Activated naive CD4-positive, alpha-beta T cell treated with anti-CD3 and anti-CD28 coated beads, Interleukin-2, amount 10 ng/mL, durations not matched to agents 7 days and 5 days (primary cell): ENCODE measurements around the gene MFSD6L.
"Not testable (repeated sequence)": the region's sequence is repeated elsewhere in the genome, so short reads cannot be mapped to it uniquely, and the experiment has no call there.

Source experiments
- CTCF ChIA-PET: fragments of 350-600 bp; sonication (Branson Sonifier 250); formaldehyde crosslinking; loops from one replicate; lab custom pipeline; 2021; ENCODE audit warnings: antibody characterized with exemption; lab: Charles Lee
- DNase-seq: peaks from one replicate; pipeline ENCODE4 v3.0.0-alpha.2; 2020
- H3K27ac Mint-ChIP-seq: one replicate; pipeline ENCODE4 v1.8.0; 2021; ENCODE audit warnings: mild to moderate bottlenecking, moderate library complexity, mixed read lengths
- H3K27me3 Mint-ChIP-seq: one replicate; pipeline ENCODE4 v1.8.0; 2021; ENCODE audit warnings: mild to moderate bottlenecking, mixed read lengths
- H3K36me3 Mint-ChIP-seq: one replicate; pipeline ENCODE4 v1.8.0; 2021; ENCODE audit warnings: mixed read lengths
- H3K4me1 Mint-ChIP-seq: one replicate; pipeline ENCODE4 v1.8.0; 2021; ENCODE audit warnings: mixed read lengths
- H3K4me3 Mint-ChIP-seq: one replicate; pipeline ENCODE4 v1.8.0; 2021; ENCODE audit warnings: mild to moderate bottlenecking, moderate library complexity, mixed read lengths
- H3K9me3 Mint-ChIP-seq: one replicate; pipeline ENCODE4 v1.8.0; 2021; ENCODE audit warnings: mixed read lengths

MFSD6L gene

DNA sequence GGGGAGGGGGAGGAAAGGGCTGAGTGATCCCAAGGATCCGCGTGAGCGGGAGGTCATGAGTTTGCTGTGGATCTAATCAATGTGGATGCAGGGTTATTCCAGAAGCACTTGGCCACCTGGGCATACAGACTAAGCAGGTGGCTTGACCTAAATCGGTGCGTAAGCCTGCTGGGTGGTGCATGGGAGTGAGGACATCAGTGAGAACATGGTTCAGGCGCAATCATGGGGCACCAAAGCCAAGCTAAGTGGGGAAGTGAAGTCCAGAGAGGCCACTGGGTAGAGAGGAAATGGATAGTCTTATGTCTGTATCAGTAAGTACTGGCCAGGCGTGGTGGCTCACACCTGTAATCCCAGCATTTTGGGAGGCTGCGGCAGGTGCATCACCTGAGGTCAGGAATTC is 18.9 kb upstream of the MFSD6L start:
- no peaks in the 10 kb centered on the region for H3K4me1 Mint-ChIP-seq
- peaks cover 12% of the 10 kb centered on the region for H3K36me3 Mint-ChIP-seq
- CTCF ChIA-PET = no interaction called here

DNA sequence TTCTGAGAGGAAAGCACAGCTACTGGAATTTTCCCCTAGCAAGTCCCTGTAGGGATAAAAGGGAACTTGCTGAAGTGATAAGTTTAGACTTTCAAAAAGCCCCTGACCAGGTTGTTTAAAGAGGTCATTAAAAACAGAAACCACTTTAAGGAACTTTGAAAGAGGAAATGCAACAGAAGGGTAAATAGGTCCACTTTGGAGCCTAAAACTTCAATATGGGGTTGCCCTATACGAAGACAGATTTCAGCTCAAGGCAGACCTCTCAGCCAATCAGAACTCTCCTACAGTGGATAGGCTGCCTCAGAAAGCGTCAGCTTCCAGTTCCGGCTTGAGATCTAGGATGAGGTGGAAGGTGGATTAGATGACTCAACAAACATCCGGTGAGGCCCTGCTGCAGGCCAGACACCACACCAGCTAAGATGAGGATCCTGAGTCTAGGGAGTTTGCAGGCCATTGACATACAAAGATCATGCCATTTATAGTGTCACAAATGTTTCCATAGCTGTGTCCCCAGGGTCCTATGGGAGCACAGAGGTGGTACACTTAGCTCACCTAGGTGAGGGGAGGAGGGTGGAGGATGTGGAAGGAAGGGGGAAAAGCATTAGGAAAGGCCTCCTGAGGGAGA is 7.9 kb upstream of the MFSD6L start:
- no peak for DNase-seq
- Mint-ChIP-seq H3K27ac (no peak overlapping the region), H3K4me3 (no peak overlapping the region), H3K36me3 (peaks cover 20% of the 10 kb centered on the region), H3K27me3 (peaks cover 22% of the 10 kb centered on the region), H3K4me1 (peaks cover 6% of the 10 kb centered on the region), H3K9me3 (peaks cover 9% of the 10 kb centered on the region)
- CTCF ChIA-PET = interaction anchor here (3.2 kb wide), 1 partner anchor 21 kb away, joined by 10 read pairs; no protein-coding TSS in a partner anchor

More for the DNA sequence above, 18.9 kb upstream of the MFSD6L start:
- Mint-ChIP-seq H3K27me3 (peaks cover 32% of the 10 kb centered on the region), H3K4me3 (no peak overlapping the region), H3K27ac (no peak overlapping the region), H3K9me3 (peaks cover 4% of the 10 kb centered on the region)
- DNase-seq = no peak

DNA sequence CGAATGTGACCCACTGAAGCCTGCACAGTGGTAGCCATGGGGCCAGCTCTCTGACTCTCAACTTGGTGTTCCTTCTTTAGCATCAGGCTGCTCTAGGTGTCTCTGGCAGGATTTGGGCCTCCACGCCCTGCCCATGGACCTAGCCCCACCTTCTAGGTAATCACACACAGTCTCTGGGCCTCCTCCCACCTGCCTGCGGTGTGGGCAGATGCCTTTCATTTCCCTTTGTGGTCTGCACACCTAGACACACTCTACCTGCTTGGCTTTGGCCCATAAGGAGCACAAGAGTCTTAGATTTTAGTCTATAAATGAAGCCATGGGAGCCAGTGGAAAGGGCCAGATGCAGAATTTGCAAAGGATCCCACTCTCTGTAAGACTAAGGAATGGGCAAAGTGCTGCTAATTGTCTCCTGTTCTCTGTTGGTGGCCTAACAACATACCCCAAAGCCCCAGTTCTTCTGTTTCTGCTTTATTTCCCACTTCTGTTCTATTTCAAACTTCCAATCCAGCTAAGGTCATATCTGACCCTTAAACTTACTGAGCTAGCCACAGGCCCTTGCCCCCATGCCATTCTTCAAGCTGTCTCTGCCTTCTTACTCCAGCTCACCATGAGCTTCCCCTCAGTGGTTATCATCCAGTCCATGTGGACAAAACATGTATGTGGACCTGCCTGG is 7.2 kb upstream of the MFSD6L start:
- no peak overlapping the region for H3K4me3 Mint-ChIP-seq
- peaks cover 15% of the 10 kb centered on the region for H3K27me3 Mint-ChIP-seq
- peaks cover 5% of the 10 kb centered on the region for H3K9me3 Mint-ChIP-seq
- CTCF ChIA-PET = interaction anchor here (0.7 kb wide), 1 partner anchor 722 kb away, joined by 3 read pairs; no protein-coding TSS in a partner anchor
- peaks cover 14% of the 10 kb centered on the region for H3K36me3 Mint-ChIP-seq
- H3K4me1 Mint-ChIP-seq = peaks cover 6% of the 10 kb centered on the region
- DNase-seq = no peak
- H3K27ac Mint-ChIP-seq = no peak overlapping the region

DNA sequence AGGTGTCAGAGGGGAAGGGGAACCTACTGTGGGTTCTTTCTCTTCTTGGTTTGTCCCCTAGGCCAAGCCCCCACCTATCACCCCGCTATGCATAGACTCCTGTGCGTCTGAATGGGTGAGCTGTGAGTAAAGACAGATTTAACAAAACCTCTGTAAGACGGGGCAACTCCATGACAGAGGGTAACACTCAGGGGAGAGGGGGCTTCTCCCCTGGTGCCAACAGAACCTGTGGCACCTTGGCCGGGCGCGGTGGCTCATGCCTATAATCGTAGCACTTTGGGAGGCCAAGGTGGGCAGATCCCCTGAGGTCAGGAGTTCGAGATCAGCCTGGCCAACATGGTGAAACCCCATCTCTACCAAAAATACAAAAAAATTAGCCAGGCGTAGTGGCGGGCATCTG is 6.2 kb upstream of the MFSD6L start:
- not testable (repeated sequence) for H3K27ac Mint-ChIP-seq, H3K4me3 Mint-ChIP-seq, DNase-seq, H3K4me1 Mint-ChIP-seq, H3K9me3 Mint-ChIP-seq
- CTCF ChIA-PET = interaction anchor here (0.7 to 2.2 kb wide), 2 partner anchors 20 to 723 kb away, joined by 3 to 8 read pairs; no protein-coding TSS in a partner anchor
- Mint-ChIP-seq H3K36me3 (peaks cover 13% of the 10 kb centered on the region), H3K27me3 (peaks cover 11% of the 10 kb centered on the region)

DNA sequence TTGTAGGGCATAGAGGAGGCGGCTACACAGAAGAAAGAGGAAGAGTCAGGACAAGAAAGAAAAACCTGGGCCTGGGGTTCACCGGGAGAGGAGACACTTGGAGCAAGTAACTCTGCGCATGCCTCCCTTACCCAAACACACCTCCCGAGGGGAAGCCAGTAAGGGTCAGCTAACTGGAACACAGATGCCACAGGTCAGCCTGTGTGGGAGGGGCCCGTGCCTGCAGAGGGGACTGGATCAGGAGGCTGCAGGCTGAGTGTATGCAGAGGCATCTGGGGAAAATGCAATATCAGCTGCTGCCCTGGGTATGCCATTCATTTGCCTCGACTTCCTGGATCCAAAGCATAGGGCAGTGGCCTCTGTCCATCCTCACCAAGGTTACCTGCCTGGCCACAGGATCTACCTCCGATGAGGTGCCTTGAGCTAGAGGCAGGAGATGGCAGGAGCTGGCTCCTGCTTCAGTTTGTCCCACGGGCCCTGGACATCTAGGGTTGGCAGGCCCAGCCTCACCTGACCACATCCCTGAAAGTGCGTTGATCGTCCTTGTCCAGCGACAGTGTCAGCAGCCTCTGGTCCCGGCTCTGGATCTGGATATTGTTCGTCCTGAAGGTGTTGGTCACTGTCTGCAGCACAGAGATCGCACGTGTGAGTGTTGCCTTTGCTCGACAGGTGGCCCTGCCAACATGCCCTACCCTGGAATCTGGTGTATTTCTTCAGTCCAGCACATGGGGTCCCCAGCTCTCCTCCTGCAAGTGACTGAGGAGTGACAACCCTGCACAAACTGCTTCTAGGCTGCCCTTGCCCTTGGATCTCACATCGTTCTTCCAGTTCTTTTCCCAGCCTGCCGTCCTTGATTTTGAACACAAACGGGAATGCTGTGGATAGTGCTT is 4.6 kb upstream of the MFSD6L start:
- peaks cover 5% of the 10 kb centered on the region for H3K36me3 Mint-ChIP-seq
- CTCF ChIA-PET = interaction anchor here (0.7 to 2.2 kb wide), 3 partner anchors 18 to 131 kb away, joined by 3 to 8 read pairs (median 3); no protein-coding TSS in a partner anchor

DNA sequence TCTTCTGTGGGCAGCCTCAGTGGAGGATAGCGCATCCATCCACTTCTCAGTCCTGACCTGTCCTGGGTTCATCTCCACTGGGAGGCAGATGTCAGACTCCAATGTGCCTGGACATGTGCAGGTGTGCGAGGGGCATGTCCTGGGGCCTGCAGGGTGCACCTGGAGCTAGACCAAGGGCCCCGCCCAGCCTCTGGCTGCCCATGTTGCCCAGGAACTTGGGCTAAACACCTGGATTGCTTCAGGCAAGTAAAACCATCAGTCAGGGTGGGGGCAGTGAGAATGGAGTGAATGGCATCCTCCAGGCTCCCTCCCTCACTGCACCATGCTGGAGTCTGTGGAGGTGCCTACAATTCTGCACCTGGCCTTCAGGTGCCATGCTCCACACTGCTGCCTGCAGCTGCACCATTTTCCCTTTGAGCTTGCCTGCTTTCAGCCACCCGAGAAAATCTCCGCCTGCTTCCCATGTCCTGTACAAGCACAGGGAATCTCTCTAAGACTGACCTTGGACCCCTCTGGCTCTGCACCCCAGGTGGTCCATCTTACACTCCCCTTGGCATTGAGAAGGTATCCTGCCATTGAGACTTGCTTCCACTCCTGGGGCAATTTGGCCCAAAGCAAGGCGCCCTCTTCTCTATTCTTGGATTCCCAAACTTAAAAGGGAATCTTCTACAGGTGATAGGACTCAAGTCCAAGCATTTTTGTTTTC is 2.1 kb upstream of the MFSD6L start:
- H3K36me3 Mint-ChIP-seq = no peaks in the 10 kb centered on the region
- H3K9me3 Mint-ChIP-seq = no peaks in the 10 kb centered on the region
- peaks cover 1% of the 10 kb centered on the region for H3K4me1 Mint-ChIP-seq
- H3K27ac Mint-ChIP-seq = no peak overlapping the region
- no peak for DNase-seq
- H3K27me3 Mint-ChIP-seq = peaks cover 10% of the 10 kb centered on the region
- no peak overlapping the region for H3K4me3 Mint-ChIP-seq
- CTCF ChIA-PET = no interaction called here

More for the DNA sequence above, 4.6 kb upstream of the MFSD6L start:
- H3K27ac Mint-ChIP-seq = no peak overlapping the region
- DNase-seq = no peak
- H3K27me3 Mint-ChIP-seq = peaks cover 7% of the 10 kb centered on the region
- H3K4me3 Mint-ChIP-seq = no peak overlapping the region
- H3K4me1 Mint-ChIP-seq = peaks cover 6% of the 10 kb centered on the region
- peaks cover 3% of the 10 kb centered on the region for H3K9me3 Mint-ChIP-seq

DNA sequence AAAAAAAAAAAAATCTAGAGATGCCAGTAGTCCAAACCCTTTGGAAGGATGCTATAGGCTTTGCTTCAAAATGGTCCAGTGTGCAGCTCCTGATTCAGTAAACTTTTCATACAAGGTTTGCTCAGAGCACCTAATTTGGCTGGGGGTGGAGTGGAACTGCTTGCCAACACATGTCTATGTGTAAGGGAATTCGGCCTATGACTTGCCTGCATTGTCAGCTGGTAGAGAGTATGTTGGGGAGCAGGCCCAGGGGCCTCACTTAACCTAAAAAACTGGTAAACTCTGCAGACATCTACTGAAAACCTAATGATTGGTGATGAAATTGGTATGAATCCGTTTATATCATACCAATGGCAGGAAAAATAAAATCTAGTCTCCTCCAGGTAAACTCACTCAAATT is 1.5 kb upstream of the MFSD6L start:
- Mint-ChIP-seq H3K27me3 (peaks cover 10% of the 10 kb centered on the region), H3K9me3 (no peaks in the 10 kb centered on the region), H3K4me3 (no peak overlapping the region), H3K27ac (no peak overlapping the region), H3K4me1 (no peaks in the 10 kb centered on the region), H3K36me3 (no peaks in the 10 kb centered on the region)
- CTCF ChIA-PET = interaction anchor here (1.6 kb wide), 1 partner anchor 94 kb away, joined by 3 read pairs; no protein-coding TSS in a partner anchor
- no peak for DNase-seq

DNA sequence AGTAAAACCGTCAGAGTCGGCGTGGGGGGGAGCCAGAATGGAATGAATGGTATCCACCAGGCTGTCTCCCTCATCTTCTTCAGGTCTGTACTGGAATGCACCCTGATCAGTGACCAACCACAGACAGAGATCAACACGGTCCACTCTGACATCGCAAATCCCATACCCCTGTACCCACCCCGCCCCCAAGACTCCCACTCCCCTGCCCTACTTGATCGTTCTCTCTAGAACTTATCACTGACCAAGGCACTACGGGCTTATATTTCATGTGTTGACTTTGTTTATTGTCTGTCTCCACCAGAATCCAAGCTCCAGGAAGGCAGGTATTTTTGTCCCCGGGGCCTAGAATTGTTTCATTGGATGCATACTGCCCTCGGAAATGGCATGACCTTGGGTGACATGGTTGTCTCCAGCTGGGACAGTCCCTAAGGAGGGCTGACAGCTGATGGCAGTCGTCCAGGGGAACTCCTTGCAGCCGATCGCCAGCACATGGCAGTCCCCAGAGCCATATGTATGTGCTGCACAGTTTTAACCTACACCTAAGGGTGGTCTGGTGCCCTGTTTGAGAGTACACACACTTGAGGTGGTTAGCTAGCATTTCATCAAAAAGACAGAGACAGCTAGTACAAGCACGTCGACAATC is 526 bp upstream of the MFSD6L start:
- peaks cover 15% of the 10 kb centered on the region for H3K27me3 Mint-ChIP-seq
- no peaks in the 10 kb centered on the region for H3K4me1 Mint-ChIP-seq
- H3K4me3 Mint-ChIP-seq = no peak overlapping the region
- no peak overlapping the region for H3K27ac Mint-ChIP-seq
- CTCF ChIA-PET = interaction anchor here (1.6 to 1.9 kb wide), 2 partner anchors 95 to 198 kb away, joined by 3 to 5 read pairs; no protein-coding TSS in a partner anchor
- no peaks in the 10 kb centered on the region for H3K36me3 Mint-ChIP-seq
- no peak for DNase-seq
- no peaks in the 10 kb centered on the region for H3K9me3 Mint-ChIP-seq

DNA sequence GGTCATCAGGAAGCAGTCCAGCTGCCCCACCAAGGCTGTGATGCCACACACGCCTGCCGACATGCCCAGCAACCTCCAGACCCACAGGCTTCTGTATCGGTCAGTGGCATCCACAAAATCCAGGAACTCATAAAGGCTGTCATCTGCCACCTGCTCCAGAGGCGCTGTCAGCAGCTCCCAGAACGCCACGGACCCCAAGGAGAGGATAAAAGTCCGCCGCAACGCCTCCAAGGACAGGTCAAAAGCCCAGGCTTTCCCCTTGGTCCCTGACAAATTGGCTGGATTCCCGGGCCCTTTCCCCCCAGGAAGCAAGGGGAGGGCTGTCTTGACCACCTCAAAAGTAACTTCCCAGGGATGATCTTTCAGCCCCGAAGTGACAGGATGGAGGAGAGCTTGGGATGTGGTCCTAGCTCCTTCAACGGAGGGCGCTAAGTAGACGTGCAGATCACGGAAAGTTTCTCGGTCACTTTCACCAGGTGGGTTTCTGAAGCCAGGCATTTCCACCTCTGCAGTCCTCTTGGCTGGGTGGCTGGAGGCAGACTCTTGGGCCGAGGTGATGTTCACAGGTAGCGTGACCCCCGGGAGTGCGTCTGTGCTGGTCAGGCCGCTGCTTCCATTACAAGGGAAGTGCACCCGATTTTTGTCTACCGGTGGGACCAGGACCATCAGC is 854 bp downstream of the MFSD6L start:
- Mint-ChIP-seq H3K36me3 (no peaks in the 10 kb centered on the region), H3K27me3 (peaks cover 16% of the 10 kb centered on the region), H3K4me1 (no peaks in the 10 kb centered on the region), H3K9me3 (no peaks in the 10 kb centered on the region), H3K27ac (no peak overlapping the region), H3K4me3 (no peak overlapping the region)
- DNase-seq = no peak
- CTCF ChIA-PET = interaction anchor here (0.7 to 1.9 kb wide), 4 partner anchors 13 to 227 kb away, joined by 3 to 6 read pairs (median 4); no protein-coding TSS in a partner anchor

DNA sequence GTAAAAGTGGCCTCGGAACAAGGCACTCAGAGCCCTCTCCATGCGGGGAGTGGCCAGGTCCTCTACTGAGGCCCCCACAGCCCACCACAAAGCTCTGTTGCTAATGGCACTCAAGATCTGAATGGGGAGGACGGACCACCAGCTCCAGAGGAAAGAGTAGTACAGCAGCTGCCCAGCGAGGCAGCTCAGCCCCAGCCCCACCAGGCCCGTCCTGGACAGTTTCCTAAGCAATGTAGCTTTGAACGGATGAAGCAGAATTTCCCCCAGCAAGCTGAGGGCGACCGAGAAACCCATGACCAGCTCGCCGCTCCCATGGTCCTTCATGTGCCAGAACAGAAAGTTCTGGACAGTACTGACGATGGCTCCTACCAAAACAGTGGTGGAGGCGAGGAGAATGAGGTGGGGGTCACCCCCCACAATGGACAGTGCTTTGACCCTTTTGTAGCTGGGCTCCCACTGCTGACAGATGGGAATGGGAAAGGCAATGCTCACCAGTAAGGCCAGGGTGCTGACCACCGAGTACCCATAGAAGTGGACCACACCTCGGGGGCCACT is 1.5 kb downstream of the MFSD6L start:
- CTCF ChIA-PET = interaction anchor here (1.2 to 1.6 kb wide), 2 partner anchors 12 to 97 kb away, joined by 4 to 6 read pairs; no protein-coding TSS in a partner anchor

DNA sequence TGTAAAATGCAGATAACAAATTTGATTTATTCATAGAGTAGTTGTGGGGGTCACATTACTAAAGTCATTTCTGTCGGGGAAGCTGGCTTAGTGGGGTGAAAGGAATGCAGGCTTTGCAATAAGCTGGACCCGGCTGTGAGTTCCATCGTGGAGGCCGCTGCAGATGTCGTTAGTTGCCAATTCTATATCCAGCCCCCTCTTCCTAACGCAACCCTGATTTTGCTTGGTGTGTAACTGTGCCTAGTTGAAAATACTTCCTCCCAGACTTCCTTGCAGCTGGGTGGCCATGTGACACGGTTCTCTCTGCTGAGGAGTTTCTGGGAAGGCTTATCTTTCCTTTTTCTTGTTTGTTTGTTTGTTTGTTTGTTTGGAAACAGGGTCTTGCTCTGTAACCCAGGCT is 4.5 kb downstream of the MFSD6L start:
- no peak for DNase-seq
- Mint-ChIP-seq H3K4me3 (no peak overlapping the region), H3K27ac (no peak overlapping the region), H3K36me3 (no peaks in the 10 kb centered on the region), H3K9me3 (peaks cover 2% of the 10 kb centered on the region), H3K27me3 (peaks cover 21% of the 10 kb centered on the region), H3K4me1 (no peaks in the 10 kb centered on the region)
- CTCF ChIA-PET = interaction anchor here (0.8 to 2.2 kb wide), 2 partner anchors 8 to 9 kb away, joined by 3 to 11 read pairs; no protein-coding TSS in a partner anchor

More for the DNA sequence above, 1.5 kb downstream of the MFSD6L start:
- Mint-ChIP-seq H3K27me3 (peaks cover 16% of the 10 kb centered on the region), H3K4me1 (no peaks in the 10 kb centered on the region), H3K4me3 (no peak overlapping the region), H3K36me3 (no peaks in the 10 kb centered on the region), H3K9me3 (no peaks in the 10 kb centered on the region), H3K27ac (no peak overlapping the region)
- no peak for DNase-seq

DNA sequence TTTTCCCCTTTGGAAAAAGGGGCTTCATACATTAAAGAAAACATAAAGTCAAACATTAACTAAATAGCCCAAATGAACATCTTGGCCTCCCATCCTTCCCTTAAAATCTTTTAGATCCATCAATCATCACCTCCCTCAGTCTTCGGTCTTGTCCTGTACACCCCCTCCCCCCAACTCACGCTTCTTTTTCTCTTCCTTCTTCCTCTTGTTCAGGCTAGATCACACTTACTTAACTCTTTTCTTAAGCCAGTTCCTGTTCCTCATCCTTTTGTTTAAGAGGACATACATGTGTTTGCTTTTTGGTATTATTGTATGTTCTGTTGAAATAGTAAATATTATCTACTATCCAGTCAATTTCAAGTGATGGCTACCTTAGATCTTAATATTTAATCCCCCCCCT is 5.5 kb downstream of the MFSD6L start:
- Mint-ChIP-seq H3K27me3 (peaks cover 24% of the 10 kb centered on the region), H3K4me1 (no peaks in the 10 kb centered on the region), H3K27ac (no peak overlapping the region), H3K9me3 (peaks cover 2% of the 10 kb centered on the region), H3K4me3 (no peak overlapping the region), H3K36me3 (no peaks in the 10 kb centered on the region)
- DNase-seq = no peak
- CTCF ChIA-PET = interaction anchor here (0.8 to 2.2 kb wide), 2 partner anchors 8 to 9 kb away, joined by 3 to 11 read pairs; no protein-coding TSS in a partner anchor
